ENCODE results near the gene AMOTL2. TPM values are rescaled to one million over a fixed set of nuclear protein-coding genes. Genes with fewer than 3 reads are reported as not detected.

AMOTL2 gene
- total and polyA plus RNA-seq, 4 donors: 4.2 to 16.7 (median 9.4) TPM

GRCh38 chr3:134409041-134409440 is 34.8 kb upstream of the AMOTL2 start (continued):
- TF ChIP-seq REST (IDR thresholded peaks at IDR 0.05): no peak
- TF ChIP-seq TAF1 (conservative IDR thresholded peaks at IDR 0.05): no peak
- no peak for TF ChIP-seq SP1 (IDR thresholded peaks at IDR 0.05)
- no peak for TF ChIP-seq EGR1 (IDR thresholded peaks at IDR 0.05; ENCODE audit: low read depth in 2 of 2)
- no peak for TF ChIP-seq ATF3 (IDR thresholded peaks at IDR 0.05)
- TF ChIP-seq FOXA2 (IDR thresholded peaks at IDR 0.05): no peak

- no peak for TF ChIP-seq HNF4A (conservative IDR thresholded peaks at IDR 0.05)
- no peak for TF ChIP-seq JUND (IDR thresholded peaks at IDR 0.05)
- no peak for TF ChIP-seq FOXA2 (IDR thresholded peaks at IDR 0.05)
- TF ChIP-seq HNF4G (IDR thresholded peaks at IDR 0.05): no peak
- no peak overlapping the region for H3K9ac ChIP-seq (ENCODE audit: low read depth in 1 of 2, low read length in 2 of 2)
- H3K9me3 ChIP-seq (ENCODE audit: control insufficient read depth in 4 of 4, low read length in 3 of 4): peaks cover 0 to 7% (median 2%) of the 10 kb centered on the region in 4 donors
- no peaks in the 10 kb centered on the region for H3K36me3 ChIP-seq (ENCODE audit: control insufficient read depth in 4 of 4, insufficient read depth in 3 of 4, low read depth in 1 of 4, low read length in 3 of 4)
- H3K27ac ChIP-seq (ENCODE audit: low read depth in 1 of 2, low read length in 2 of 2): no peak overlapping the region
- no peak overlapping the region for H3K4me3 ChIP-seq (ENCODE audit: low read depth in 1 of 3, low read length in 3 of 3)
- no peak for DNase-seq (ENCODE audit: low spot score)
- 83% methylated on average over 6 of the region's 6 CpGs for WGBS
- peaks cover 4 to 10% (median 6%) of the 10 kb centered on the region in 4 donors for H3K4me1 ChIP-seq (ENCODE audit: control insufficient read depth in 4 of 4, insufficient read depth in 4 of 4, low read length in 3 of 4)
- H3K27me3 ChIP-seq (ENCODE audit: control insufficient read depth in 4 of 4, insufficient read depth in 4 of 4, low read length in 3 of 4): peaks cover 0 to 3% (median 1%) of the 10 kb centered on the region in 4 donors
These were observed 33.0 kb upstream of the AMOTL2 start for GRCh38 chr3:134407239-134407625.

GRCh38 chr3:134406331-134407238 is 32.3 kb upstream of the AMOTL2 start:
- DNase-seq (ENCODE audit: low spot score): no peak
- Histone ChIP-seq H3K27ac (ENCODE audit: low read depth in 1 of 2, low read length in 2 of 2) (no peak overlapping the region), H3K9ac (ENCODE audit: low read depth in 1 of 2, low read length in 2 of 2) (no peak overlapping the region), H3K9me3 (ENCODE audit: control insufficient read depth in 4 of 4, low read length in 3 of 4) (peaks cover 3 to 14% (median 6%) of the 10 kb centered on the region in 4 donors), H3K4me3 (ENCODE audit: low read depth in 1 of 3, low read length in 3 of 3) (peak overlapping the region; percentile 0 to 44 (median 37)), H3K27me3 (ENCODE audit: control insufficient read depth in 4 of 4, insufficient read depth in 4 of 4, low read length in 3 of 4) (peaks cover 0 to 3% (median 1%) of the 10 kb centered on the region in 4 donors), H3K36me3 (ENCODE audit: control insufficient read depth in 4 of 4, insufficient read depth in 3 of 4, low read depth in 1 of 4, low read length in 3 of 4) (no peaks in the 10 kb centered on the region), H3K4me1 (ENCODE audit: control insufficient read depth in 4 of 4, insufficient read depth in 4 of 4, low read length in 3 of 4) (peaks cover 4 to 10% (median 6%) of the 10 kb centered on the region in 4 donors)
- 9% methylated on average over 64 of the region's 64 CpGs for WGBS
- TF ChIP-seq, protein P1, sequence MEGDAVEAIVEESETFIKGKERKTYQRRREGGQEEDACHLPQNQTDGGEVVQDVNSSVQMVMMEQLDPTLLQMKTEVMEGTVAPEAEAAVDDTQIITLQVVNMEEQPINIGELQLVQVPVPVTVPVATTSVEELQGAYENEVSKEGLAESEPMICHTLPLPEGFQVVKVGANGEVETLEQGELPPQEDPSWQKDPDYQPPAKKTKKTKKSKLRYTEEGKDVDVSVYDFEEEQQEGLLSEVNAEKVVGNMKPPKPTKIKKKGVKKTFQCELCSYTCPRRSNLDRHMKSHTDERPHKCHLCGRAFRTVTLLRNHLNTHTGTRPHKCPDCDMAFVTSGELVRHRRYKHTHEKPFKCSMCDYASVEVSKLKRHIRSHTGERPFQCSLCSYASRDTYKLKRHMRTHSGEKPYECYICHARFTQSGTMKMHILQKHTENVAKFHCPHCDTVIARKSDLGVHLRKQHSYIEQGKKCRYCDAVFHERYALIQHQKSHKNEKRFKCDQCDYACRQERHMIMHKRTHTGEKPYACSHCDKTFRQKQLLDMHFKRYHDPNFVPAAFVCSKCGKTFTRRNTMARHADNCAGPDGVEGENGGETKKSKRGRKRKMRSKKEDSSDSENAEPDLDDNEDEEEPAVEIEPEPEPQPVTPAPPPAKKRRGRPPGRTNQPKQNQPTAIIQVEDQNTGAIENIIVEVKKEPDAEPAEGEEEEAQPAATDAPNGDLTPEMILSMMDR (IDR thresholded peaks at IDR 0.05; ENCODE audit: low read depth, low read length, missing input control): no peak
- no peak for TF ChIP-seq SP1 (IDR thresholded peaks at IDR 0.05)
- no peak for TF ChIP-seq FOXA1 (IDR thresholded peaks at IDR 0.05)
